GM21367 (cell line): ENCODE measurements around the gene CCR7.
A peak's percentile ranks its signal among the peaks of the same experiment; 100 is the strongest.
"Not testable (repeated sequence)": the region's sequence is repeated elsewhere in the genome, so short reads cannot be mapped to it uniquely, and the experiment has no call there.

Experiments used
- ATAC-seq: cut with Tn5 transposase; IDR thresholded peaks from one replicate; pipeline ENCODE4 v1.9.1; 2021; ENCODE audit not compliant: unreplicated experiment

CCR7 gene

GRCh38 chr17:40597556-40598300 lies 32.5 kb upstream of the CCR7 start:
- ATAC-seq = no peak

DNA sequence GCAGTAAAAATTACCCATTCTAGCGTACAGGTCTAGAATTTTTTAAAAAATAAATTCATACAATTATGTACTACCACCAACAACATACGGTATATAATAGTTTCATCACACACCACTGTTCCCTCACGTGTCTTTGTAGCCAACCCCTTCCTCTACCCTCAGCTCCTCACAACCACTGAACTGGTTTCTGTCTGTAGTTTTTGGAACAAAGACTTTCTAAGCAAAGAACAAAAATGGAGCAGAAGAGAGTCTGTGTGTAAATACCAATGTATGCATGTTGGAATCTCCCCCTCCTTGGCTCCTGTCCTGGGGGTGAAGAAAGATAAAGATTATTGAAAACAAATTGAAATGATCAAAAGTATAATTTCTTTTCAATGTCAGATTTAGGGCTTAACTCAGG lies 31.9 kb upstream of the CCR7 start:
- no peak for ATAC-seq

DNA sequence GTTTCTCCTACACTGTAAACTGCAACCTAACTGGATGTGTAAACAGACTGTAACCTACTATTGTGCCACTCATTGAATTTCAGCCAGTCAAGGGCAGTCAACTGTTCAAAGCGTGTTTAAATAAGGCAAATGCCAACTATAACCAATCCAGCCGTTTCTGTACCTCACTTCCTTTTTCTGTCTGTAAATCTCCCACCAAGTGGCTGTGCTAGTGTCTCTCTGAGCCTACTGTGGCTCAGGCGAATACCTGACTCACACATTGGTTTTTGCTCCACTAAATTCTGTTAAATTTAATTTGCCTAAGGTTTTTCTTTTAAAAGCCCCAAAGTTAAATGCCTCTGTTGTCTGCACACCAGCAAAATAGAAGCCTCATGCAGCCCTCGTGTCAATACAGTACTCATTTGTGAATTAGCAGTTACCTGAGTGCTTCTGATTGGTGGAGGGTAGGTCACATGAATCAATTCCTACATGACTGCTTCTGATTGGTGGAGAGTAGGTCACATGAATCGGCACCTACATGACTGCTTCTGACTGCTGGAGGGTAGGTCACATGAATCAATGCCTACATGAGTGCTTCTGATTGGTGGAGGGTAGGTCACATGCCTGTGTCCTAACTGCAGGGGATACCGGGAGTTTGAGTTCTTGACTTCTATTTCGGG lies 31.1 kb upstream of the CCR7 start:
- no peak for ATAC-seq

DNA sequence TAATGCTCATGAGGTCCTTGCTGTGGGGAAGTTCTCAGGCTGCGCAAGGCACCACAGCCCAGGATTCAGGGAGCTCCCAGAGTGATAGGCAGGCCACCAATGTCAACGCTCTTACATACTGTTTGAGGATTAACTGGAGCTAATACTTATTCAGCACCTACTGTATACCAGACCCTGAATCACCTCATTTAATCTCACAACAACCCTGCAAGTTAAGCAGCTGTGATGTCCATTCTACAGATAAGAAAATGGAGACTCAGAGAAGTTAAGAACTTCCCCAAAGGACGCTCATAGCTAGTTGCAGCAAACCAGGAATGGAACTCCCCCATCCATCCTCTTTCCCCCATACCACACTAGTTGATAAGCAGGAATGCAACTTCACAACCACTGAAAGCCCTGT lies 25.5 kb upstream of the CCR7 start:
- ATAC-seq = no peak

GRCh38 chr17:40588552-40588951 lies 23.3 kb upstream of the CCR7 start:
- no peak for ATAC-seq

GRCh38 chr17:40586264-40586663 lies 21.0 kb upstream of the CCR7 start:
- not testable (repeated sequence) for ATAC-seq

- not testable (repeated sequence) for ATAC-seq
Observed at GRCh38 chr17:40584950-40585349, 19.7 kb upstream of the CCR7 start.

- peak; percentile 83 for ATAC-seq
Observed at GRCh38 chr17:40582328-40582901, 17.1 kb upstream of the CCR7 start.

DNA sequence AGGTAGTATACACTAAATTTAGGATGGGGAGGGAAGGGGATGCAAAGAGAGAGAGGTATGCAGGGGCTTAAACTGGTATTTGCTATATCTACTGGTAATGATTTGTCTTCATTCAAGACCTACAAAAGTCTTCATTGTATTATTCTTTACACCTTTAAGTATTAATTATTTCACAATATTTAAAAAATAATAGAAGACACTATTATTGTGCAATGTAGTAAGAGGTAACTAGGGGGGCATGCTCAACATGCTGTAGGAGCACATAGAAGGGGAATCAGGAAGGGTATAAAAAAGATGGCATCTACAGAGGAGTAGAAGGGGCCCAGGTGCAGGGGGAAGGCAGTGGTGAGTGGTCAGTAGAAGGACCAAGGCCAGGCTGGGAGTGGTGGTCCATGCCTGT lies 14.9 kb upstream of the CCR7 start:
- ATAC-seq = no peak

- no peak for ATAC-seq
Observed at GRCh38 chr17:40579471-40579870, 14.2 kb upstream of the CCR7 start.

DNA sequence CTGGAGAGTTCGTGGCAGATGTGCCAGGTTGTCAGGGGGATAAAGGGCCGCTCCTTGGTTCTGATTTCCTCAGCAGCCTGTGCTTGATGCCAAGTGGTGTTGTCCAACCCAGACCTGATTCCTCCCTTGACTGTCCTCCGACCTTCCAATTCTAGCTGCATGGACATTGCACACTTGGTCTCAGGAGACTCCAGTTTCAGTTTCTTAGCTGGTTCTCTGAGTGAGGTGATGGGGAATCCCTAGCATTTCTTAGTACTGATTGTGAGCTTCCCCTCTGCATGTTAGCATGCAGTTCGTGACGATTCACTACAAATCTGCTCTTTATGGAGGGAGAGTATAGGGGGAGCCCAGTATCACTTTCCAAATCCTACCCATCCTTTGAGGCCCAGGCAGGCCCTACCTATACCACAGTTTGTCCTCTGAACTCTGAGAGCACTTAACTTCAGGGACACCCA lies 12.4 kb upstream of the CCR7 start:
- ATAC-seq = no peak

GRCh38 chr17:40576113-40576740 lies 11.0 kb upstream of the CCR7 start:
- no peak for ATAC-seq

- no peak for ATAC-seq
Observed at GRCh38 chr17:40574292-40574691, 9.0 kb upstream of the CCR7 start.

- not testable (repeated sequence) for ATAC-seq
Observed at GRCh38 chr17:40572245-40572993, 7.1 kb upstream of the CCR7 start.

DNA sequence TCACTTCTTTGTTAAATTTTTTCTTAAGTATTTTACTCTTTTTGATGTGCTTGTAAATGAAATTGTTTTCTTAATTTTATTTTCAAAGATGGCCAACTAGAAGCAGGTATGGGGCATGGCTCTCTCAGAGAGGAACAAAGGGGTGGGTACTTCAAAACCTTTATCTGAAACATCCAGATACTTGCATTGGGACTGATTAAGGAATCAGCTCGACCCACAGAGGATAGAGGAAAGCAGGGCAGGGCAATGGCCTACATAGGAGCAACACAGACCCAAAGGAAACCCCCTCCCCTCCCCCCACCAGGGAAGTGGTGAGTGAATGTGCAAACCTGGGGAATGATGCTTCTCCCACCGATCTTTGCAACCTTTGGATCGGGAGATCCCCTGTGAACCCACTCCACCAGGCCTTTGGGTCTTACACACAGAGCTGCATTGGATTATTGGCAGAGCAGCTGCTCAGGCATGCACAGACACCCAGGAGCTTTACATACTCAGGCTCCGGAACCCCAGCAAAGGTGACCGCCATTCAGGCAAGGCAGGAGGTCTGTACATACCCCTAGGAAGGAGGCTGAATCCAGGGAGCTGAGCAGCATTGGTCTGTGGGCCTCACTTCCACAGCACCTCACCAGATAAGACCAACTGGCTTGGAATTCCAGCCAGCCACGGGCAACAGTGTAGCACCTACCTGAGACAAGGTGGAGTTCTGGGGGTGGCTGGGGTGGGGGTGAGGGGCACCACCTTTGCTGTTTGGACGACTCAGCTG lies 3.0 kb upstream of the CCR7 start:
- ATAC-seq = no peak

DNA sequence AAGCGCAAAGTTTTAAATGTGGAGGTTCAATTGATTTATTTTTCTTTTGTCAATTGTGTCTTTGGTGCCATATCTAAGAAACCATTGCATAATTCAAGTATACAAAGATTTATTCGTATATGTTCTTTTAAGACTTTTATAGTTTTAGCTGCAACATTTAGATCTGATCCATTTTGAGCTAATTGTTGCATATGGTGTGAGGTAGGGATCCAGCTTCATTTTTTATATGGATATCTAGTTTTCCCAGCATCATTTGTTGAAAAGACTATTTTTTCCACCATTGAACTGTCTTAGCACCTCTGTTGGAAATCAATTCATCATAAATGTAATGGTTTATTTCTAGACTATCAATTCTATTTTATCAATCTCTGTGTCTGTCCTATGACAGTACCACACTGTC lies 2.1 kb upstream of the CCR7 start:
- ATAC-seq = no peak

GRCh38 chr17:40565769-40566409 lies 617 bp upstream of the CCR7 start:
- ATAC-seq = no peak

DNA sequence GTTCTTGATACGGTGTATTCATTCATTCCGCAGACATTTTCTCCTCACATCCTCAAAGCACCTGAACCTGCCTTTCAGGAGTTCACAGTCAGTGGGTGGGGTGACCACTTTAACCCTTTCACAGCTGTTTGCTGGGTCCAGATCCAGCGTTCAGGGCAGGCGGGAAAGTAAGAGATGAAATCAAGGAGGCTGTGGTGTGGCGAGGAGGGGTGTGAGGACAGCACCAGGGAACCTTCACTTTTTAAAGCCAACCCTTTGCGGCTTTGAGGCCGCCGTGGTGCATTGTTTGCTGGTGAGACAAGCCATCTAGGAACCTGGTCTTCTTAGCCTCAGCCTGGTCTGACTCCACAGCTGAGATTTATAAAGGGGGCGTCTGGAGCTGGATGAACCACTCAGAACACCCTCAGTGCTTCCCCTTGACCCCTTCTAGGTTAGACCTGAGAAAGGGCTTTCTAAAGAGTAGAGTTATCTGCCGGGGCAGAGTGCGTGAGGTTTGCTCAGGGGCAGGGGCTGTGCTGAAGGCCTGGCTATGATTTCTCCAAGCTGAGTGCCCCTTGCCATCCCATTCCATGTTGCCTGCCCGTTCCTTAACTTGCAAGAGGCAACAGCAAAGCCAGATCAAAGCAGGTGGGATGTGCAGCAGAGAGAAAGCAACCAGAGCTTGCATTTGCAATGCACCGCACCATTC lies 933 bp downstream of the CCR7 start:
- ATAC-seq = no peak
